Kidney epithelial cell (primary cell): ENCODE measurements around the gene ACAA1. TPM values are rescaled to one million over a fixed set of nuclear protein-coding genes. Genes with fewer than 3 reads are reported as not detected.
"Not testable (repeated sequence)": the region's sequence is repeated elsewhere in the genome, so short reads cannot be mapped to it uniquely, and the experiment has no call there.

Source experiments
- DNase-seq: peaks from one replicate; pipeline ENCODE4 v3.0.0-alpha.2; 2010; ENCODE audit warnings: low read depth
- H3K27me3 ChIP-seq: 2 replicates; pipeline ENCODE4 v1.6.0; 2011; ENCODE audit warnings: low read length; ENCODE audit not compliant: control insufficient read depth, insufficient read depth
- H3K36me3 ChIP-seq: 2 replicates; pipeline ENCODE4 v1.5.1; 2011; ENCODE audit warnings: low read length; ENCODE audit not compliant: control insufficient read depth, insufficient read depth
- H3K4me3 ChIP-seq: 2 replicates; pipeline ENCODE4 v1.5.1; 2011; ENCODE audit warnings: low read depth, mild to moderate bottlenecking, control low read depth, low read length
- total RNA-seq: library from RNA; depleted of rRNA; stranded (reverse); fragments of >200 nt; gene quantifications from 2 replicates; pipeline ENCODE4 v1.2.3, GENCODE V29; 2015
- TF ChIP-seq, protein P1 (sequence below): IDR thresholded peaks from 2 replicates; pipeline ENCODE4 v1.5.1; 2011; ENCODE audit warnings: mild to moderate bottlenecking, moderate library complexity, low read length, control low read depth, inconsistent platforms; ENCODE audit not compliant: insufficient read depth, poor library complexity, severe bottlenecking

The ACAA1 gene
- total RNA-seq, 1 donor from 2014 or later = 54.5 TPM

GRCh38 chr3:38095669-38096483 is 41.1 kb downstream of the ACAA1 start:
- TF ChIP-seq, protein P1, sequence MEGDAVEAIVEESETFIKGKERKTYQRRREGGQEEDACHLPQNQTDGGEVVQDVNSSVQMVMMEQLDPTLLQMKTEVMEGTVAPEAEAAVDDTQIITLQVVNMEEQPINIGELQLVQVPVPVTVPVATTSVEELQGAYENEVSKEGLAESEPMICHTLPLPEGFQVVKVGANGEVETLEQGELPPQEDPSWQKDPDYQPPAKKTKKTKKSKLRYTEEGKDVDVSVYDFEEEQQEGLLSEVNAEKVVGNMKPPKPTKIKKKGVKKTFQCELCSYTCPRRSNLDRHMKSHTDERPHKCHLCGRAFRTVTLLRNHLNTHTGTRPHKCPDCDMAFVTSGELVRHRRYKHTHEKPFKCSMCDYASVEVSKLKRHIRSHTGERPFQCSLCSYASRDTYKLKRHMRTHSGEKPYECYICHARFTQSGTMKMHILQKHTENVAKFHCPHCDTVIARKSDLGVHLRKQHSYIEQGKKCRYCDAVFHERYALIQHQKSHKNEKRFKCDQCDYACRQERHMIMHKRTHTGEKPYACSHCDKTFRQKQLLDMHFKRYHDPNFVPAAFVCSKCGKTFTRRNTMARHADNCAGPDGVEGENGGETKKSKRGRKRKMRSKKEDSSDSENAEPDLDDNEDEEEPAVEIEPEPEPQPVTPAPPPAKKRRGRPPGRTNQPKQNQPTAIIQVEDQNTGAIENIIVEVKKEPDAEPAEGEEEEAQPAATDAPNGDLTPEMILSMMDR = no peak
- H3K27me3 ChIP-seq = peaks cover 9% of the 10 kb centered on the region
- H3K36me3 ChIP-seq = no peaks in the 10 kb centered on the region
- no peak for DNase-seq
- H3K4me3 ChIP-seq = no peak overlapping the region

- DNase-seq = no peak
- no peak overlapping the region for H3K4me3 ChIP-seq
- peaks cover 9% of the 10 kb centered on the region for H3K27me3 ChIP-seq
- H3K36me3 ChIP-seq = no peaks in the 10 kb centered on the region
- TF ChIP-seq, protein P1 = no peak
Measured at GRCh38 chr3:38094999-38095398, 41.9 kb downstream of the ACAA1 start.

- Histone ChIP-seq H3K4me3 (no peak overlapping the region), H3K27me3 (peaks cover 5% of the 10 kb centered on the region), H3K36me3 (no peaks in the 10 kb centered on the region)
- DNase-seq = no peak
- TF ChIP-seq, protein P1 = no peak
Measured at GRCh38 chr3:38090453-38090852, 46.5 kb downstream of the ACAA1 start.

DNA sequence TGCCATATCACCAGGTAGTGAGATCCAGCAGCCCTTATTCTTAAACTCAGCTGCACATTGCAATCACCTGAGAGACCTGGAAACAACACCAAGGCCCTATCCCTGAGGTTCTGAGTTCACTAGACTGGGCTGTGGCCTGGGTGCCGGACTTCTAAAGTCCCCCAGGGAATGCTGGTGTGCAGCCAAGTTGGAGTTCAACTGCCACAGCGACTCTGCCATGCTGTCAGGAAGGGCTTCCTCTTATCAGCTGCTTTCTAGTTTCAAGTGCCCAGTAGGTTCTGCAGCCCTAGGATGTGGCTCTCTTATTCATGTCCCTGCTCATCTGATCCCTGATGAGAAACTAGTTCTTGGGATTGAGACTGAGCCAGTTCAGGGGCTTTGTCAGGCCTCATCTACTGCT is 47.8 kb downstream of the ACAA1 start:
- peaks cover 3% of the 10 kb centered on the region for H3K27me3 ChIP-seq
- no peaks in the 10 kb centered on the region for H3K36me3 ChIP-seq
- TF ChIP-seq, protein P1 = no peak
- H3K4me3 ChIP-seq = no peak overlapping the region
- DNase-seq = no peak

DNA sequence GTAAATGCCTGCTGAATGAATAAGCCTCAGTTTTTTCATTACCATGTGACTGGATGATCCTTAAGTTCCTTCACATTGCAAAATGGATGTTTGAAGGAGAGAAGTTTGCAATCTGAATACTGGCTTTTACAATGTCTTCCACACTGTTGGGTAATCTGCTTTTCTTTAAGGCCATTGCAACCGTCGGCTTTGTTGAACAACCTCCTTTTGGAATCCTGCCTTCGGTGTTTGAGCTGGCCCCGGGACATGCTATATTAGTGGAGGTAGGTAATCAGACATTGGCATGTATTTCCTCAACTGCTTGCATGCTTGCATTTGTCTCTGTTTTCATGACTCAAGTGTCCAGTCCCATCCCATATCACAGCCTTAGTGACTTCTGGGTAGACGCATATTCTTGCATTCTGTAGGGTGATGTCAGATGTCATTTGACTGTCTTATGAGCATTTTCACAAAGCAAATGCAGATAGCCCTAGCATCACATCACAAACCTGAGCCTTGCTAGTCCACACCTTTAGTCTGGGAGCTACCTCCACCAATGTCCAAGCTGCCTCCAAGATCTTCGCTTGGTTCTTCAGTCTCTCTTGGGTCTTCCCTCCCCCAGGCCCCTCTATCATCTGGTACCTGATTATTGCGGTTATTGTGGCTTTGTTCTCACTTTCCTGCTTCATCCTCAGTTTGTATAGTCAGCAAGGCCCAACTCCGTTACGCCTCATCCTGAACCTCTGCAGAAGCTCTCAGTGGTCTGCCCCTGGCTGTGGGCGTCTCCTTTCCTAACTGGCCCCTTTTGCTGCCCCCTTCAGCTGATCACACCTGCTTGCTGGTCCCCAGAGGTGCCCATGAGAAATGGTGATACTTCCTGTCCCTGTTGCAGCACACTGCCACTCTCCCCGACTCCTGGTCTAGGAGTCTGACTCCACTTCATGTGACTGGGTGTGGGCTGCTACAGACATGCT is 48.5 kb downstream of the ACAA1 start:
- DNase-seq = no peak
- peaks cover 3% of the 10 kb centered on the region for H3K27me3 ChIP-seq
- H3K36me3 ChIP-seq = no peaks in the 10 kb centered on the region
- H3K4me3 ChIP-seq = no peak overlapping the region
- TF ChIP-seq, protein P1 = no peak

DNA sequence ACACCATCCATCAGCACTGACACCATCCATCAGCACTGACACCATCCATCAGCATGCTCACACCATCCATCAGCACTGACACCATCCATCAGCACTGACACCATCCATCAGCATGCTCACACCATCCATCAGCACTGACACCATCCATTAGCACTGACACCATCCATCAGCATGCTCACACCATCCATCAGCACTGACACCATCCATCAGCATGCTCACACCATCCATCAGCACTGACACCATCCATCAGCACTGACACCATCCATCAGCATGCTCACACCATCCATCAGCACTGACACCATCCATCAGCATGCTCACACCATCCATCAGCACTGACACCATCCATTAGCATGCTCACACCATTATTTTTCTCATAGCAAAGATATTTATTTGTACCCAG is 49.6 kb downstream of the ACAA1 start:
- not testable (repeated sequence) for DNase-seq, H3K27me3 ChIP-seq, H3K36me3 ChIP-seq, H3K4me3 ChIP-seq
